GM12874 (cell line): ENCODE results near the gene OR6K6.

Experiments used
- TF ChIP-seq, protein P1 (sequence below): IDR thresholded peaks from 2 replicates; pipeline ENCODE4 v1.5.1; 2011; ENCODE audit warnings: low read depth, mild to moderate bottlenecking, control low read depth, low read length, moderate library complexity; ENCODE audit not compliant: insufficient read depth

OR6K6 gene

GRCh38 chr1:158801396-158801795, 46.9 kb downstream of the OR6K6 start:
- TF ChIP-seq, protein P1, sequence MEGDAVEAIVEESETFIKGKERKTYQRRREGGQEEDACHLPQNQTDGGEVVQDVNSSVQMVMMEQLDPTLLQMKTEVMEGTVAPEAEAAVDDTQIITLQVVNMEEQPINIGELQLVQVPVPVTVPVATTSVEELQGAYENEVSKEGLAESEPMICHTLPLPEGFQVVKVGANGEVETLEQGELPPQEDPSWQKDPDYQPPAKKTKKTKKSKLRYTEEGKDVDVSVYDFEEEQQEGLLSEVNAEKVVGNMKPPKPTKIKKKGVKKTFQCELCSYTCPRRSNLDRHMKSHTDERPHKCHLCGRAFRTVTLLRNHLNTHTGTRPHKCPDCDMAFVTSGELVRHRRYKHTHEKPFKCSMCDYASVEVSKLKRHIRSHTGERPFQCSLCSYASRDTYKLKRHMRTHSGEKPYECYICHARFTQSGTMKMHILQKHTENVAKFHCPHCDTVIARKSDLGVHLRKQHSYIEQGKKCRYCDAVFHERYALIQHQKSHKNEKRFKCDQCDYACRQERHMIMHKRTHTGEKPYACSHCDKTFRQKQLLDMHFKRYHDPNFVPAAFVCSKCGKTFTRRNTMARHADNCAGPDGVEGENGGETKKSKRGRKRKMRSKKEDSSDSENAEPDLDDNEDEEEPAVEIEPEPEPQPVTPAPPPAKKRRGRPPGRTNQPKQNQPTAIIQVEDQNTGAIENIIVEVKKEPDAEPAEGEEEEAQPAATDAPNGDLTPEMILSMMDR: no peak

DNA sequence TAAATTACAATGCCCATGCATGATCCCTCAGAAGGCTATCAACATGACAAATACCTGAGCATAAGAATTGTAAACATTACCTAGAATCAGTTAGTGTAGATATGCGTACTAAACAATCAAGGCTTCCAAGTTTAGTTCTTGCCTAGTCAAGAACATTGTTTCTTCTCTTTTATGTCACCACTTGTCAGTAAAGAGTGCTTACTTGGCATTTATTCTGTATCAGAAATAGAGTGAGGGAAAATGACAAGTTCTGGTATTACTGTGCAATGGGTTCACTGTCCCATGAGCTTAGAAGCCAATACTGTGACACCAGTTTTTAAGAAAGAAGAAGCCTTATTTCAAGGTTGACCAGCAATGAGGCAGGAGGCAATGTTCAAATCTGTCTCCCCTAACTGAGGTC, 49.2 kb downstream of the OR6K6 start:
- TF ChIP-seq, protein P1: no peak
